ENCODE results near the gene C12orf42.

Gene C12orf42

DNA sequence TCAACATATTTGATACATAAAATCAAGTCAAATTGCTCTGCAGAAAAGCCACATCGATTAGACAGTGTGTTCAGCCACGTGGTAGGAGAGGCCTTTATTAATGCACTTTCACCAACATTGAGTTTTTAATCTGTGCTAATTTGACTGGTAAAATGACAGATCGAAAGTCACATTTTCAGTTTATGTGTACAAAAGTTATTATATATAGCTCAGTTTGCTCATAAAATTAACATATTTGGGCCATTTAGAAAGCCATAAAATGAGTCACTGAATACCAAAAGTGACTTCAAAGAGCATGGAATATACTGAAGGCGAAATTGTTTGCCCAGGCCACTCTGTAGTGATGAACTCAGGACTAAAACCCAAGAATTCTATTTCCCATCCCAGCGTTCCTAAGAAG, 26.0 kb downstream of the C12orf42 start:
- Mint-ChIP-seq H3K27ac (no peak overlapping the region), H3K4me3 (no peak overlapping the region), H3K27me3 (ENCODE audit: low read depth) (peaks cover 6% of the 10 kb centered on the region), H3K4me1 (no peaks in the 10 kb centered on the region), H3K9me3 (peaks cover 4% of the 10 kb centered on the region), H3K36me3 (ENCODE audit: low read depth) (no peaks in the 10 kb centered on the region)
- TF ChIP-seq, protein P1, sequence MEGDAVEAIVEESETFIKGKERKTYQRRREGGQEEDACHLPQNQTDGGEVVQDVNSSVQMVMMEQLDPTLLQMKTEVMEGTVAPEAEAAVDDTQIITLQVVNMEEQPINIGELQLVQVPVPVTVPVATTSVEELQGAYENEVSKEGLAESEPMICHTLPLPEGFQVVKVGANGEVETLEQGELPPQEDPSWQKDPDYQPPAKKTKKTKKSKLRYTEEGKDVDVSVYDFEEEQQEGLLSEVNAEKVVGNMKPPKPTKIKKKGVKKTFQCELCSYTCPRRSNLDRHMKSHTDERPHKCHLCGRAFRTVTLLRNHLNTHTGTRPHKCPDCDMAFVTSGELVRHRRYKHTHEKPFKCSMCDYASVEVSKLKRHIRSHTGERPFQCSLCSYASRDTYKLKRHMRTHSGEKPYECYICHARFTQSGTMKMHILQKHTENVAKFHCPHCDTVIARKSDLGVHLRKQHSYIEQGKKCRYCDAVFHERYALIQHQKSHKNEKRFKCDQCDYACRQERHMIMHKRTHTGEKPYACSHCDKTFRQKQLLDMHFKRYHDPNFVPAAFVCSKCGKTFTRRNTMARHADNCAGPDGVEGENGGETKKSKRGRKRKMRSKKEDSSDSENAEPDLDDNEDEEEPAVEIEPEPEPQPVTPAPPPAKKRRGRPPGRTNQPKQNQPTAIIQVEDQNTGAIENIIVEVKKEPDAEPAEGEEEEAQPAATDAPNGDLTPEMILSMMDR (IDR thresholded peaks at IDR 0.05; ENCODE audit: unreplicated experiment in 3 of 3): no peak

DNA sequence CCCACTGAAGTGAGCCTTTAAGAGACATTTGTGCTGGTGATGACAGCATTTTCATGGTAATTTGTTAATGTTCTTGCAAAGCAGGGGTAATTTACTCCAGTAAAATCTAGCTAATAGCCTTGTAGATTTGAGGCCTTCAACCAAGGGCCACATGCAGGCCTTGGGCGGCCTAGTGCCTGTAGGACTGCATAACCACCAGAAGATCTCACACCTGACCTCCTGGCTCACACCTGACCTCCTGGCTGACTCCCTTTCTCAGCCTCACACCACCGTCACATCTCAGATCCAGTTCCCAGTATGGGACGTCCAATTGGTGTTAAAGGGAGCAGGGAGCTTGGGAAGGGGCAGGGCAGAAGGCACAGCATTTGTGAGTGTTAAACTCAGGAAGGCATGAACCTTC, 26.9 kb downstream of the C12orf42 start:
- Mint-ChIP-seq H3K9me3 (peaks cover 11% of the 10 kb centered on the region), H3K36me3 (ENCODE audit: low read depth) (no peaks in the 10 kb centered on the region), H3K27ac (no peak overlapping the region), H3K4me3 (no peak overlapping the region), H3K4me1 (no peaks in the 10 kb centered on the region), H3K27me3 (ENCODE audit: low read depth) (peaks cover 6% of the 10 kb centered on the region)
- TF ChIP-seq, protein P1 (IDR thresholded peaks at IDR 0.05; ENCODE audit: unreplicated experiment in 3 of 3): no peak

DNA sequence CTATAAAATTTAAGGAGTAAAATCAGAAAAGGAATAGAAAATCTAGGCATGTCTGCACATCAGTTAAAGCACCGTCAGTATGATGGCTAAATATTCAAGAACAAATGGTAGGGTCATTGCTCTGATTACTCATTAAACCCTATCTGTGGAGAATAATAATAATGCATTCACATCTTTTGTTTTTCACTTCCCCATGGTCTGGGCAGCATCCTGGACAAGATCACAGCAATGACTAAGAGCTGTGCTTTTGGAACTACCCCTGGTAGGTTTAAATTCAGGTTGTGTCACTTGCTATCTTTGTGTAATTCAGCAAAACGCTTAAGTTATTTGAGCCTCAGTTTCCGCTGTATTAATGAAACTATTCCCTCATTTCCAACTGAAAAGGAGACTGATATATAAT, 33.1 kb downstream of the C12orf42 start:
- Mint-ChIP-seq H3K4me1 (no peaks in the 10 kb centered on the region), H3K36me3 (ENCODE audit: low read depth) (no peaks in the 10 kb centered on the region), H3K27ac (no peak overlapping the region), H3K9me3 (peaks cover 11% of the 10 kb centered on the region), H3K4me3 (no peak overlapping the region), H3K27me3 (ENCODE audit: low read depth) (peaks cover 15% of the 10 kb centered on the region)
- TF ChIP-seq, protein P1 (IDR thresholded peaks at IDR 0.05; ENCODE audit: unreplicated experiment in 3 of 3): no peak

DNA sequence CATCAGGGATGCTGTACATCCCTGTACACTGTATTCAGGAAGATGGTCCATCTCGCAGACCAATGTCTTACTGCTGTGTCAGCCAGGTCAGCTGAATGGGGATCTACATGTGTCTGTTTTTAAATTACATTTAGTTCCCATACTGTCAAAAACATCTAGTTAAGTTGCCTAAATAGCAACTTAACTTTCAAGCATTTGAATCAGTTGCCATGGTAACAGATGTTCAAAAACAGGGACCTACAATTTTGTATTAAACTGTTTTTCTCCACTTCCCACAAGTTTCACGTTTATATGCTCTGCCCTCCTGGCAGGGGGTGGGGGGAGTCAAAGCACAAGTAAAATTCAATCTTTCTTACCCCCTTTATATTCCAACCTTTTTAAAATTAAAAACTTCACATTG, 38.3 kb downstream of the C12orf42 start:
- Mint-ChIP-seq H3K36me3 (ENCODE audit: low read depth) (no peaks in the 10 kb centered on the region), H3K27ac (no peak overlapping the region), H3K4me1 (no peaks in the 10 kb centered on the region), H3K4me3 (no peak overlapping the region), H3K27me3 (ENCODE audit: low read depth) (peaks cover 9% of the 10 kb centered on the region), H3K9me3 (no peaks in the 10 kb centered on the region)
- TF ChIP-seq, protein P1 (IDR thresholded peaks at IDR 0.05; ENCODE audit: unreplicated experiment in 3 of 3): no peak

DNA sequence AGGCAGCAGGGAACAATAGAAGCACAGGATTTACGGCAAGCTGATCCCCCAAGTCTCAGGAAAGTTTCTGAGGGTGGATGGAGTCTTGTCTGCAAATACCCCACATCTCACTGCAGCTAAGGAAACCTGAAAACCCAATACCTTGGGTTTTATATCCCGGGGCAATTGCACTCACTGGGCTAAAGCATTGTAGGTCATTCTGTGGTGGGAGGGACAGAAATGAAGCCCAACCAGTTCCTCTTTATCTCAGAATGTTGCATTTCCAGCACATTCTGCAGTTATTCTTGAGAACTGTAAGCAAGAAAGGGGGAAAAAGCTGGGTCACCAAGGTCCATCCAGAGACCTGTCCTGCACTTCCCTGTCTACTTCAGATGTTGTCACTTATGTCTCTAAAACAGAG, 39.8 kb downstream of the C12orf42 start:
- no peak overlapping the region for H3K27ac Mint-ChIP-seq
- peaks cover 3% of the 10 kb centered on the region for H3K9me3 Mint-ChIP-seq
- TF ChIP-seq, protein P1 (IDR thresholded peaks at IDR 0.05; ENCODE audit: unreplicated experiment in 3 of 3): no peak

DNA sequence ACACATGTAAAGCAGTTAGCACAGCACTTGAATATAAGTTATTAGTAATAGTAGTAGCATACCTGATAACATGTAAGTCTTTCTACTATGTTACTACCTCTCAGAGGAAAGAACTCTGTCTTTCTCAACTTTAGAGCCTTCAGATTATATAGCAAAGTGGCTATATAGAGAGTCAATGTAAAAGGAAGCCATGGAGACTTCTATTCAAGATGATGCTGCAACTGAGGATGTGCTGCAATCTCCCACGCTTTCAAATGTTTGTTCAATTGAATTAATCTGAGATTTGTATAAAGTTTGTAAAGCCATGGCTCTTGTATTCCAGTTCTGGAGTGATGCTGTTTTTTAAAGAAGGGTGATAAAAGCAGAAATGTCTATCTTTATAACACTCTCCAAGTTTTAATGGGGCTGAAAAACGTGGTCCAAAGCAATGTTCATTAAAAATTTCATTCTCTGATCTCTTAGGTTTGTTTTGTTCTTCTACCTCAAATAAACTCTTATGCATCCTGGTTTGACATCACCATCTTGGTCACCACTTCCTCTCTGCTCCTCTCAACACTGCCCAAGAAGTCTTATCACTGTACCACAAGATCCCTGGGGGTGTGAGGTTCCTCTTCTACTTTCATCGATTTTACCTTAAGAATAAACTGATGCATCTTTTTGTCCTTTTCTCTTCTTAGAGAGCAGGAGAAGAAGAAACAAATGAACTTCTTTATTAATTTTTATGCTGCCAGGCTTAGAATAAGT, 40.6 kb downstream of the C12orf42 start:
- no peaks in the 10 kb centered on the region for H3K4me1 Mint-ChIP-seq
- H3K27ac Mint-ChIP-seq: no peak overlapping the region
- no peak overlapping the region for H3K4me3 Mint-ChIP-seq
- H3K27me3 Mint-ChIP-seq (ENCODE audit: low read depth): peaks cover 9% of the 10 kb centered on the region
- TF ChIP-seq, protein P1 (IDR thresholded peaks at IDR 0.05; ENCODE audit: unreplicated experiment in 3 of 3): no peak
- no peaks in the 10 kb centered on the region for H3K36me3 Mint-ChIP-seq (ENCODE audit: low read depth)
- H3K9me3 Mint-ChIP-seq: peaks cover 3% of the 10 kb centered on the region

More for the DNA sequence above, 39.8 kb downstream of the C12orf42 start:
- Mint-ChIP-seq H3K36me3 (ENCODE audit: low read depth) (no peaks in the 10 kb centered on the region), H3K27me3 (ENCODE audit: low read depth) (peaks cover 9% of the 10 kb centered on the region), H3K4me3 (no peak overlapping the region), H3K4me1 (no peaks in the 10 kb centered on the region)
